IPS DF 6.9 (cell line): ENCODE data around the gene ENSA.

Experiments used
- DNase-seq: peaks from one replicate; pipeline ENCODE4 v3.0.0-alpha.2; 2013; ENCODE audit warnings: low read depth, low spot score
- H3K27ac ChIP-seq: one replicate; pipeline ENCODE4 v1.5.1; 2013; ENCODE audit warnings: low read length, control low read depth
- H3K27me3 ChIP-seq: 2 replicates; pipeline ENCODE4 v1.6.1; 2013; ENCODE audit warnings: mild to moderate bottlenecking, low read length; ENCODE audit not compliant: control insufficient read depth, insufficient read depth
- H3K36me3 ChIP-seq: 2 replicates; pipeline ENCODE4 v1.6.1; 2013; ENCODE audit warnings: low read length; ENCODE audit not compliant: control insufficient read depth, insufficient read depth
- H3K4me1 ChIP-seq: 2 replicates; pipeline ENCODE4 v1.6.1; 2013; ENCODE audit warnings: low read length; ENCODE audit not compliant: control insufficient read depth, insufficient read depth
- H3K4me3 ChIP-seq: 2 replicates; pipeline ENCODE4 v1.5.1; 2013; ENCODE audit warnings: mild to moderate bottlenecking, low read length
- H3K9me3 ChIP-seq: 2 replicates; pipeline ENCODE4 v1.6.1; 2013; ENCODE audit warnings: low read length, inconsistent platforms; ENCODE audit not compliant: control insufficient read depth, insufficient read depth
- WGBS: extraction: QIAGEN DNeasy Blood & Tissue Kit; methylation state at CpG from one replicate; pipeline ENCODE4 v1.1.7; 2013; ENCODE audit warnings: mixed read lengths, missing lambda C conversion rate; ENCODE audit not compliant: insufficient read length, insufficient coverage; 5-methylcytosine and 5-hydroxymethylcytosine counted together

The ENSA gene

GRCh38 chr1:150622303-150622975, 7.0 kb downstream of the ENSA start:
- WGBS, result no CpG with 5 or more reads among the region's 8 CpGs
- Histone ChIP-seq H3K4me1 (no peaks in the 10 kb centered on the region), H3K4me3 (no peak overlapping the region), H3K9me3 (no peaks in the 10 kb centered on the region), H3K36me3 (peaks cover 29% of the 10 kb centered on the region; the same call in 1 of the 2 replicates), H3K27ac (no peak overlapping the region), H3K27me3 (no peaks in the 10 kb centered on the region)
- no peak for DNase-seq

DNA sequence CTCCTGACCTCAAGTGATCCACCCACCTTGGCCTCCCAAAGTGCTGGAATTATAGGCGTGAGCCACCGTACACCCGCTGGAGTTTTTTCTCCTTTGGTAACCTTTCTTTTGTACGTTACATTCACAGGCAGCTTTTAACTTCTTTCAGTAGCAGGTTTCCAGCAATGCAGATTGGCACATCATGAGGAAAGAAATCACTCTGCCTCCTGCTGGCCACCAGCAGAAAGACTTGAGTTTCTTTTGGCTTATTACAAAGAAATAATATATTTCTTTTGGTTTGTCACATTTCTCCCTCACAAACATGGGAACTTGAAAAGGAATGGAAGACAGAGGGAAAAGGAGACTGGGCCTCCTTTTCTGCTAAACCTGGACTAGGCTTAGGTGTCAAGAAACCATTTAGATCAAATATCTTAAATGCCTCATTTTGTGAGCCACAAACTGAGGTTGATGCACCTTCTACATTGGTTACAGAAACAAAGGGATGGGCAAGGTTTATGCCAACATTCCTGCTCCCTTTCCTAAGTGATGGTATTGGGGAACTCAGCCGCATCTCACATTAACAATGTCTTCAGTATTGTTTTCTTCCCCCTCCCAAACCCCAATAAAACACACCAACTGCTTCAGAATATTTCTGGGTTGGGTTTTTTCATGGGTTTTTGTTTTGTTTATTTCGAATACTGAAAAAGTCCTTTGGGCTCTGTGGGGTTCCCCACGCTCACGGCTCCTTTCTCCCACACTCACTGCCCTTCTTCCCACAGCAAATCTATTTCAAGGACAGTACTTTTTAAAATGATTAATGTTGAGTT, 7.7 kb downstream of the ENSA start:
- WGBS, result no CpG with 5 or more reads among the region's 8 CpGs
- Histone ChIP-seq H3K9me3 (no peaks in the 10 kb centered on the region), H3K36me3 (peaks cover 25% of the 10 kb centered on the region; the same call in 1 of the 2 replicates), H3K4me1 (no peaks in the 10 kb centered on the region), H3K27ac (no peak overlapping the region), H3K4me3 (no peak overlapping the region), H3K27me3 (no peaks in the 10 kb centered on the region)
- DNase-seq, result no peak

DNA sequence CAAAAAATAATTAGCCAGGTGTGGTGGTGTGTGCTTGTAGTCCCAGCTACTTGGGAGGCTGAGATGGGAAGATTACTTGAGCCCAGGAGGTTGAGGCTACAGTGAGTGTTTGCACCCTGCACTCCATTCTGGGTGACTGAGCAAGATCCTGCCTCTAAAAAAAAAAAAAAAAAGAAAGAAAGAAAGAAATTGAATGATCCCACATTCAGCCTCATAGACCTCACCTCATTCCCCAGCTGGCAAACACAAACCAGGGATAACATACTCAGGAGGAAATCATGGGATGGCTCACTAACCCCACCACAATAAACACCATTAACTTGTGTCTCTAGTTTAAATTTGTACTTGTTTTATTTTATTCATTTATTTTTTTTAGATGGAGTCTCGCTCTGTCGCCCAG, 8.5 kb downstream of the ENSA start:
- peaks cover 21% of the 10 kb centered on the region; the same call in 1 of the 2 replicates for H3K36me3 ChIP-seq

GRCh38 chr1:150619576-150620509, 9.6 kb downstream of the ENSA start:
- peaks cover 26% of the 10 kb centered on the region; the same call in 1 of the 2 replicates for H3K36me3 ChIP-seq
- H3K27ac ChIP-seq, result no peak overlapping the region
- H3K27me3 ChIP-seq, result no peaks in the 10 kb centered on the region
- no CpG with 5 or more reads among the region's 4 CpGs for WGBS
- no peaks in the 10 kb centered on the region for H3K9me3 ChIP-seq
- H3K4me1 ChIP-seq, result no peaks in the 10 kb centered on the region
- no peak for DNase-seq
- H3K4me3 ChIP-seq, result no peak overlapping the region

More for the DNA sequence above, 8.5 kb downstream of the ENSA start:
- no peak for DNase-seq
- Histone ChIP-seq H3K27me3 (no peaks in the 10 kb centered on the region), H3K9me3 (no peaks in the 10 kb centered on the region), H3K27ac (no peak overlapping the region), H3K4me1 (no peaks in the 10 kb centered on the region), H3K4me3 (no peak overlapping the region)
- WGBS, result no CpG with 5 or more reads among the region's 2 CpGs

- WGBS, result 100% methylated on average over 1 of the region's 12 CpGs
- Histone ChIP-seq H3K27me3 (no peaks in the 10 kb centered on the region), H3K4me3 (no peak overlapping the region), H3K9me3 (no peaks in the 10 kb centered on the region), H3K4me1 (no peaks in the 10 kb centered on the region; the same call in 1 of the 2 replicates), H3K36me3 (peaks cover 19% of the 10 kb centered on the region; the same call in 1 of the 2 replicates), H3K27ac (no peak overlapping the region)
- DNase-seq, result no peak
Observed at GRCh38 chr1:150615346-150616201, 13.8 kb downstream of the ENSA start.

GRCh38 chr1:150613061-150613920, 16.1 kb downstream of the ENSA start:
- H3K9me3 ChIP-seq, result no peaks in the 10 kb centered on the region
- H3K36me3 ChIP-seq, result peaks cover 8% of the 10 kb centered on the region; the same call in 1 of the 2 replicates
- peaks cover 2% of the 10 kb centered on the region; the same call in 1 of the 2 replicates for H3K4me1 ChIP-seq

GRCh38 chr1:150612014-150612345, 17.4 kb downstream of the ENSA start:
- Histone ChIP-seq H3K27me3 (no peaks in the 10 kb centered on the region), H3K4me3 (no peak overlapping the region), H3K27ac (no peak overlapping the region), H3K4me1 (peaks cover 2% of the 10 kb centered on the region; the same call in 1 of the 2 replicates), H3K36me3 (peaks cover 8% of the 10 kb centered on the region; the same call in 1 of the 2 replicates), H3K9me3 (no peaks in the 10 kb centered on the region)
- DNase-seq, result no peak
- WGBS, result no CpG with 5 or more reads among the region's 3 CpGs

More at GRCh38 chr1:150613061-150613920, 16.1 kb downstream of the ENSA start:
- no CpG with 5 or more reads among the region's 12 CpGs for WGBS
- DNase-seq, result no peak
- Histone ChIP-seq H3K4me3 (no peak overlapping the region), H3K27me3 (no peaks in the 10 kb centered on the region), H3K27ac (no peak overlapping the region)

- H3K9me3 ChIP-seq, result no peaks in the 10 kb centered on the region
- no peak for DNase-seq
- WGBS, result no CpG with 5 or more reads among the region's 4 CpGs
- H3K36me3 ChIP-seq, result peaks cover 8% of the 10 kb centered on the region; the same call in 1 of the 2 replicates
- H3K4me1 ChIP-seq, result peaks cover 2% of the 10 kb centered on the region; the same call in 1 of the 2 replicates
- no peaks in the 10 kb centered on the region for H3K27me3 ChIP-seq
- no peak overlapping the region for H3K4me3 ChIP-seq
- no peak overlapping the region for H3K27ac ChIP-seq
Observed at GRCh38 chr1:150610576-150610975, 18.8 kb downstream of the ENSA start.

DNA sequence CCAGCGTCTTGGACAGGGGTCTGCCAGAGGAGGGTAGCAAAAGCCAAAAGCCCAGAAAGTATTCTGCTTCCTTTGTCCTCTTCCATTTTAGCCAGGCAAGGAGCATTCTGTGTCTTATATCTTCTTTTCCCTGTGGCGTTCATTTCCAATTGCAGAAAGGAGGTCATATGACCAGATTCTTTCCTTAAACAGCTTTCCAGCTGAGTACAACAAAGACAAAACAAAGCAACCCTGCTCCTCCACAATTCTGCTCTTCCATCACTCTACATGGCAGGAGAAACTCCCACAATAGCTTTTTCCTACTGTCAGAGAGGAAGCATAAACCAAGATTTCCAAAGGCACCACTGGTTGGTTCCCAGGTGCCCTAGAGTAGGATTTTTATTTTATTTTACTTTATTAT, 19.7 kb downstream of the ENSA start:
- Histone ChIP-seq H3K4me3 (no peak overlapping the region), H3K36me3 (peaks cover 2% of the 10 kb centered on the region; the same call in 1 of the 2 replicates), H3K27ac (no peak overlapping the region), H3K4me1 (peaks cover 2% of the 10 kb centered on the region; the same call in 1 of the 2 replicates), H3K27me3 (no peaks in the 10 kb centered on the region), H3K9me3 (no peaks in the 10 kb centered on the region)
- no CpG with 5 or more reads among the region's 2 CpGs for WGBS
- DNase-seq, result no peak
